CD14-positive monocyte (primary cell): ENCODE results near the gene STK36. TPM values are rescaled to one million over a fixed set of nuclear protein-coding genes. Genes with fewer than 3 reads are reported as not detected.

Experiments
- DNase-seq, 3 donors: peaks; one replicate each; pipeline ENCODE4 v3.0.0-alpha.2; 2011 to 2022
- H2AFZ ChIP-seq: 2 replicates; pipeline ENCODE4 v1.6.0; 2012; ENCODE audit warnings: mild to moderate bottlenecking, low read depth, low read length, inconsistent platforms; ENCODE audit not compliant: insufficient read depth, poor library complexity, severe bottlenecking
- H3K27ac ChIP-seq, 2 donors: 1 replicate in 1 of 2; 2 replicates in 1 of 2; pipeline ENCODE4 v1.5.1; 2012 to 2013; ENCODE audit warnings: low read length in 2 of 2, control low read depth in 1 of 2, inconsistent platforms in 1 of 2, low read depth in 1 of 2, mild to moderate bottlenecking in 1 of 2
- H3K27me3 ChIP-seq, 2 donors: one replicate each; pipeline versions ENCODE4 v1.6.0 to v1.6.1; 2011 to 2013; ENCODE audit warnings: low read length in 2 of 2; ENCODE audit not compliant: control insufficient read depth in 2 of 2, insufficient read depth in 2 of 2
- H3K36me3 ChIP-seq, 2 donors: replicated peaks in 1 of 2; 1 replicate in 1 of 2; 2 replicates in 1 of 2; pipeline versions ENCODE4 v1.5.1 to v1.6.1; 2012 to 2013; ENCODE audit warnings: low read length in 2 of 2, control low read depth in 1 of 2, inconsistent platforms in 1 of 2, mild to moderate bottlenecking in 1 of 2; ENCODE audit not compliant: insufficient read depth in 2 of 2, control insufficient read depth in 1 of 2
- H3K4me1 ChIP-seq, 2 donors: 1 replicate in 1 of 2; 2 replicates in 1 of 2; pipeline versions ENCODE4 v1.5.1 to v1.6.1; 2012 to 2013; ENCODE audit warnings: low read length in 2 of 2, control low read depth in 1 of 2, inconsistent platforms in 1 of 2, mild to moderate bottlenecking in 1 of 2, moderate library complexity in 1 of 2; ENCODE audit not compliant: insufficient read depth in 2 of 2, control insufficient read depth in 1 of 2
- H3K4me2 ChIP-seq: replicated peaks from 2 replicates; pipeline ENCODE3; 2012; ENCODE audit warnings: low read length, moderate library complexity, mild to moderate bottlenecking; ENCODE audit not compliant: poor library complexity, severe bottlenecking; ENCODE audit errors: extremely low read depth
- H3K4me3 ChIP-seq, 3 experiments: fragments of 200-600 bp in 1 of 3; sonication (generic) in 1 of 3; replicated peaks in 1 of 3; 1 replicate in 2 of 3; 2 replicates in 1 of 3; pipeline ENCODE4 v1.5.1; 2011 to 2013; ENCODE audit warnings: low read length in 3 of 3, mild to moderate bottlenecking in 3 of 3, control low read depth in 2 of 3, low read depth in 2 of 3, inconsistent platforms in 1 of 3, moderate library complexity in 1 of 3
- H3K79me2 ChIP-seq: 2 replicates; pipeline ENCODE4 v1.6.0; 2012; ENCODE audit warnings: mild to moderate bottlenecking, control low read depth, inconsistent platforms, low read length, moderate library complexity; ENCODE audit not compliant: insufficient read depth
- H3K9ac ChIP-seq: 2 replicates; pipeline ENCODE4 v1.6.0; 2017; ENCODE audit warnings: low read length, mild to moderate bottlenecking; ENCODE audit not compliant: insufficient read depth, poor library complexity, severe bottlenecking
- H3K9me3 ChIP-seq, 2 donors: replicated peaks in 1 of 2; 1 replicate in 1 of 2; 2 replicates in 1 of 2; pipeline versions ENCODE4 v1.5.1 to v1.6.1; 2012 to 2013; ENCODE audit warnings: low read length in 2 of 2, control low read depth in 1 of 2; ENCODE audit not compliant: control insufficient read depth in 1 of 2, insufficient read depth in 1 of 2
- H4K20me1 ChIP-seq: 2 replicates; pipeline ENCODE4 v1.6.0; 2012; ENCODE audit warnings: mild to moderate bottlenecking, low read length, control low read depth, moderate library complexity; ENCODE audit not compliant: insufficient read depth
- H3K27ac Mint-ChIP-seq, 7 donors: one replicate each; pipeline ENCODE4 v1.8.0; 2020; ENCODE audit warnings: mild to moderate bottlenecking in 7 of 7, mixed read lengths in 7 of 7, moderate library complexity in 6 of 7, inconsistent platforms in 2 of 7
- H3K27me3 Mint-ChIP-seq, 3 donors: one replicate each; pipeline ENCODE4 v1.8.0; 2021 to 2022; ENCODE audit warnings: low read depth in 3 of 3, mild to moderate bottlenecking in 3 of 3, mixed read lengths in 3 of 3, moderate library complexity in 3 of 3, inconsistent platforms in 1 of 3
- H3K36me3 Mint-ChIP-seq, 2 donors: one replicate each; pipeline ENCODE4 v1.8.0; 2020; ENCODE audit warnings: mixed read lengths in 2 of 2, inconsistent platforms in 1 of 2, mild to moderate bottlenecking in 1 of 2
- H3K4me1 Mint-ChIP-seq: one replicate; pipeline ENCODE4 v1.8.0; 2020; ENCODE audit warnings: mild to moderate bottlenecking, mixed read lengths
- H3K4me3 Mint-ChIP-seq, 2 donors: one replicate each; pipeline ENCODE4 v1.8.0; 2020; ENCODE audit warnings: mild to moderate bottlenecking in 2 of 2, mixed read lengths in 2 of 2, moderate library complexity in 1 of 2
- H3K9me3 Mint-ChIP-seq, 7 donors: one replicate each; pipeline ENCODE4 v1.8.0; 2020 to 2022; ENCODE audit warnings: mixed read lengths in 7 of 7, mild to moderate bottlenecking in 6 of 7, moderate library complexity in 6 of 7, inconsistent platforms in 2 of 7
- CTCF ChIP-seq: fragments of 200-600 bp; IDR thresholded peaks from one replicate; pipeline ENCODE4 v1.8.0; 2022; ENCODE audit warnings: antibody characterized with exemption, mild to moderate bottlenecking
- WGBS: methylation state at CpG from one replicate; pipeline ENCODE4 v1.1.5; 2013; ENCODE audit warnings: missing lambda C conversion rate; ENCODE audit not compliant: insufficient coverage; 5-methylcytosine and 5-hydroxymethylcytosine counted together
- intact Hi-C, 2 donors: fragments of 100-400 bp; cut with micrococcal nuclease; formaldehyde crosslinking; loops; one replicate each; pipeline versions ENCODE4 v1.15.0 to v1.15.1; 2023
- polyA plus RNA-seq, 3 donors: library from polyadenylated mRNA; depleted of rRNA in 1 of 3; unstranded in 2 of 3; stranded (reverse) in 1 of 3; fragments of 300-500 nt in 2 of 3; fragments of >200 nt in 1 of 3; fragmentation: Illumina TruSeq in 2 of 3; gene quantifications; 1 replicate in 2 of 3; 2 replicates in 1 of 3; pipeline ENCODE4 v1.2.3, GENCODE V29; 2012 to 2021

STK36 gene
- polyA plus RNA-seq, 3 donors = 1.3 to 36.2 (median 3.3) TPM

- H3K4me3 Mint-ChIP-seq = no peak overlapping the region
Measured at GRCh38 chr2:218664653-218665052, 7.2 kb upstream of the STK36 start.

GRCh38 chr2:218671097-218671653, 711 bp upstream of the STK36 start:
- Mint-ChIP-seq H3K27ac (peak overlapping the region; percentile 86 to 97 (median 90)), H3K4me3 (peak overlapping the region; percentile 96 to 99), H3K36me3 (peaks cover 19 to 25% of the 10 kb centered on the region in 2 donors), H3K4me1 (peaks cover 22% of the 10 kb centered on the region), H3K9me3 (no peaks in the 10 kb centered on the region), H3K27me3 (no peaks in the 10 kb centered on the region)
- intact Hi-C loops = loop anchor here in 1 of 2 donors (10.0 kb wide), 1 partner anchor 266 kb away; no protein-coding TSS in a partner anchor
- H3K4me2 ChIP-seq = peak overlapping the region; percentile 91
- H3K79me2 ChIP-seq = peaks cover 24% of the 10 kb centered on the region
- H3K4me1 ChIP-seq = peaks cover 16 to 20% of the 10 kb centered on the region in 2 donors
- WGBS = 16% methylated on average over 5 of the region's 12 CpGs
- H3K4me3 ChIP-seq = peak overlapping the region; percentile 55 to 98 (median 62)
- peaks cover 19 to 26% of the 10 kb centered on the region in 2 donors for H3K36me3 ChIP-seq
- H4K20me1 ChIP-seq = no peaks in the 10 kb centered on the region
- no peak for TF ChIP-seq CTCF
- H3K27ac ChIP-seq = peak overlapping the region; percentile 10 to 81
- peak overlapping the region; percentile 76 for H3K9ac ChIP-seq
- peak overlapping the region; percentile 98 for H2AFZ ChIP-seq
- DNase-seq = no peak
- H3K9me3 ChIP-seq = no peaks in the 10 kb centered on the region
- H3K27me3 ChIP-seq = no peaks in the 10 kb centered on the region

More at GRCh38 chr2:218664653-218665052, 7.2 kb upstream of the STK36 start:
- no peak for DNase-seq
- no peak overlapping the region for H2AFZ ChIP-seq
- peaks cover 9% of the 10 kb centered on the region for H3K4me1 Mint-ChIP-seq
- no peak for TF ChIP-seq CTCF
- H3K4me3 ChIP-seq = no peak overlapping the region
- 100% methylated on average over 2 of the region's 7 CpGs for WGBS
- peaks cover 61 to 75% of the 10 kb centered on the region in 2 donors for H3K36me3 ChIP-seq
- peaks cover 9% of the 10 kb centered on the region for H3K79me2 ChIP-seq
- no peak overlapping the region for H3K27ac Mint-ChIP-seq
- peaks cover 0 to 3% (median 0%) of the 10 kb centered on the region in 3 donors for H3K27me3 Mint-ChIP-seq
- H3K27me3 ChIP-seq = no peaks in the 10 kb centered on the region
- H3K4me1 ChIP-seq = peaks cover 7% of the 10 kb centered on the region in 2 donors
- no peaks in the 10 kb centered on the region for H4K20me1 ChIP-seq
- H3K9me3 Mint-ChIP-seq = no peaks in the 10 kb centered on the region
- no peak overlapping the region for H3K4me2 ChIP-seq
- intact Hi-C loops = no loop called here
- H3K9me3 ChIP-seq = no peaks in the 10 kb centered on the region
- no peak overlapping the region for H3K9ac ChIP-seq
- peaks cover 57 to 68% of the 10 kb centered on the region in 2 donors for H3K36me3 Mint-ChIP-seq
- H3K27ac ChIP-seq = no peak overlapping the region
